GM23338 (cell line): ENCODE results near the gene FBXO34.

Experiments
- CREB1 ChIP-seq: fragments of 250-450 bp; sonication (Bioruptor Pico); IDR thresholded peaks from 2 replicates; pipeline ENCODE4 v1.5.0; 2020; ENCODE audit warnings: low read depth, mild to moderate bottlenecking, moderate library complexity
- CTCF ChIP-seq, 2 experiments: fragments of 200-600 bp in 1 of 2; sonication (generic) in 1 of 2; conservative IDR thresholded peaks; 2 replicates each; pipeline versions ENCODE4 v1.5.1 to v1.6.1; 2016 to 2017; ENCODE audit warnings: antibody characterized with exemption in 2 of 2, low read depth in 2 of 2, mild to moderate bottlenecking in 2 of 2, moderate library complexity in 1 of 2
- ETS1 ChIP-seq: IDR thresholded peaks from 2 replicates; pipeline ENCODE4 v1.6.1; 2016; ENCODE audit warnings: antibody characterized with exemption
- EZH2 ChIP-seq: fragments of 200-600 bp; sonication (generic); IDR thresholded peaks from one replicate; pipeline ENCODE4 v1.8.0; 2017; ENCODE audit warnings: antibody characterized with exemption, mild to moderate bottlenecking, low read depth; ENCODE audit not compliant: unreplicated experiment
- EZH2phosphoT487 ChIP-seq: fragments of 200-600 bp; sonication (generic); IDR thresholded peaks from one replicate; pipeline ENCODE4 v1.8.1; 2018; ENCODE audit warnings: antibody characterized with exemption; ENCODE audit not compliant: unreplicated experiment
- JUNB ChIP-seq: IDR thresholded peaks from one replicate; pipeline ENCODE4 v1.6.1; 2016; ENCODE audit warnings: antibody characterized with exemption; ENCODE audit not compliant: unreplicated experiment
- NANOG ChIP-seq: IDR thresholded peaks from 2 replicates; pipeline ENCODE4 v1.6.1; 2016; ENCODE audit warnings: antibody characterized with exemption, borderline replicate concordance
- POLR2AphosphoS5 ChIP-seq: IDR thresholded peaks from 2 replicates; pipeline ENCODE4 v1.6.1; 2016; ENCODE audit warnings: antibody characterized with exemption, low read depth
- REST ChIP-seq: IDR thresholded peaks from one replicate; pipeline ENCODE4 v1.6.1; 2018; ENCODE audit warnings: antibody characterized with exemption; ENCODE audit not compliant: unreplicated experiment
- STAT1 ChIP-seq: IDR thresholded peaks from one replicate; pipeline ENCODE4 v1.6.1; 2016; ENCODE audit warnings: antibody characterized with exemption; ENCODE audit not compliant: unreplicated experiment
- ZNF331 ChIP-seq: fragments of 250-450 bp; sonication (Bioruptor Pico); IDR thresholded peaks from 2 replicates; pipeline ENCODE4 v1.5.0; 2020; ENCODE audit warnings: low read depth, mild to moderate bottlenecking, moderate library complexity
- ZNF462 ChIP-seq: fragments of 250-450 bp; sonication (Bioruptor Pico); IDR thresholded peaks from 2 replicates; pipeline ENCODE4 v1.5.0; 2020; ENCODE audit warnings: mild to moderate bottlenecking, moderate library complexity

GRCh38 chr14:55372423-55372822 is 101.2 kb downstream of the FBXO34 start:
- no peak for TF ChIP-seq CTCF (conservative IDR thresholded peaks at IDR 0.05; ENCODE audit: low read depth in 2 of 2)
- TF ChIP-seq JUNB = no peak
- no peak for TF ChIP-seq EZH2
- no peak for TF ChIP-seq REST
- no peak for TF ChIP-seq CREB1 (CRISPR knock-in tag)
- no peak for TF ChIP-seq POLR2AphosphoS5
- no peak for TF ChIP-seq STAT1
- no peak for TF ChIP-seq EZH2phosphoT487
- no peak for TF ChIP-seq NANOG
- TF ChIP-seq ZNF331 (CRISPR knock-in tag) = no peak
- TF ChIP-seq ETS1 = no peak
- TF ChIP-seq ZNF462 (CRISPR knock-in tag) = no peak
